GM18508 (cell line): Measurements from ENCODE around the gene ADAM12.

ENCODE experiments used
- ATAC-seq: cut with Tn5 transposase; IDR thresholded peaks from one replicate; pipeline ENCODE4 v1.9.1; 2021; ENCODE audit warnings: moderate number of reproducible peaks; ENCODE audit not compliant: insufficient read depth, unreplicated experiment

ADAM12 gene

GRCh38 chr10:126045861-126046260, 342.4 kb downstream of the ADAM12 start:
- no peak for ATAC-seq

GRCh38 chr10:126043389-126043788, 344.9 kb downstream of the ADAM12 start:
- no peak for ATAC-seq

GRCh38 chr10:126042906-126043305, 345.4 kb downstream of the ADAM12 start:
- ATAC-seq, result no peak

GRCh38 chr10:126042354-126042753, 345.9 kb downstream of the ADAM12 start:
- no peak for ATAC-seq

- peak; percentile 98 for ATAC-seq
Observed at GRCh38 chr10:126041804-126042231, 346.5 kb downstream of the ADAM12 start.

GRCh38 chr10:126041117-126041516, 347.2 kb downstream of the ADAM12 start:
- ATAC-seq, result no peak

GRCh38 chr10:126037946-126038345, 350.3 kb downstream of the ADAM12 start:
- ATAC-seq, result no peak

- ATAC-seq, result no peak
Observed at GRCh38 chr10:126036515-126036914, 351.8 kb downstream of the ADAM12 start.

GRCh38 chr10:126034586-126034985, 353.7 kb downstream of the ADAM12 start:
- no peak for ATAC-seq

GRCh38 chr10:126029999-126030398, 358.3 kb downstream of the ADAM12 start:
- ATAC-seq, result no peak

GRCh38 chr10:126027692-126028091, 360.6 kb downstream of the ADAM12 start:
- ATAC-seq, result no peak

GRCh38 chr10:126022841-126023240, 365.4 kb downstream of the ADAM12 start:
- ATAC-seq, result no peak

GRCh38 chr10:126021833-126022500, 366.3 kb downstream of the ADAM12 start:
- no peak for ATAC-seq

- no peak for ATAC-seq
Observed at GRCh38 chr10:126017961-126018560, 370.2 kb downstream of the ADAM12 start.

GRCh38 chr10:126016882-126017281, 371.4 kb downstream of the ADAM12 start:
- ATAC-seq, result no peak

GRCh38 chr10:126016156-126016805, 372.0 kb downstream of the ADAM12 start:
- no peak for ATAC-seq

GRCh38 chr10:126015413-126015812, 372.9 kb downstream of the ADAM12 start:
- no peak for ATAC-seq

GRCh38 chr10:126014309-126014708, 374.0 kb downstream of the ADAM12 start:
- no peak for ATAC-seq

- no peak for ATAC-seq
Observed at GRCh38 chr10:126013489-126014281, 374.6 kb downstream of the ADAM12 start.

GRCh38 chr10:126012485-126012884, 375.8 kb downstream of the ADAM12 start:
- ATAC-seq, result no peak

GRCh38 chr10:126011995-126012394, 376.3 kb downstream of the ADAM12 start:
- no peak for ATAC-seq
